OCI-LY7 (cell line): ENCODE data around the gene ADAM22. TPM values are rescaled to one million over a fixed set of nuclear protein-coding genes. Genes with fewer than 3 reads are reported as not detected.

Experiments used
- BruUV-seq: library from RNA; stranded (reverse); fragments of 400-500 nt; replicated peaks from 2 replicates; lab custom pipeline; 2021; lab: Mats Ljungman, UMichigan
- CTCF ChIA-PET: fragments of 300-600 bp; sonication (Branson Sonifier 250); formaldehyde crosslinking; loops from one replicate; lab custom pipeline; 2022; ENCODE audit warnings: antibody characterized with exemption; ENCODE audit not compliant: unreplicated experiment; lab: Charles Lee
- POLR2A ChIA-PET: fragments of 300-600 bp; sonication (Branson Sonifier 250); formaldehyde crosslinking; loops from one replicate; lab custom pipeline; 2022; ENCODE audit warnings: antibody characterized with exemption; lab: Charles Lee
- DNase-seq: peaks from one replicate; pipeline ENCODE4 v3.0.0-alpha.2; 2015; ENCODE audit warnings: low spot score
- H2AFZ ChIP-seq: fragments of 200-600 bp; sonication (generic), shearing (Covaris generic); 2 replicates; pipeline ENCODE4 v1.6.1; 2014; ENCODE audit warnings: mild to moderate bottlenecking, antibody characterized with exemption, low read length, moderate library complexity
- H3K27ac ChIP-seq: fragments of 200-600 bp; sonication (generic); 2 replicates; pipeline ENCODE4 v1.5.1; 2014; ENCODE audit warnings: mixed run types, low read depth, mild to moderate bottlenecking, moderate library complexity, low read length, inconsistent platforms; ENCODE audit not compliant: poor library complexity, severe bottlenecking
- H3K36me3 ChIP-seq: fragments of 200-600 bp; sonication (generic); 2 replicates; pipeline ENCODE4 v1.6.1; 2014; ENCODE audit warnings: mild to moderate bottlenecking, antibody characterized with exemption, low read length, moderate library complexity, mixed read lengths; ENCODE audit not compliant: insufficient read depth
- H3K4me1 ChIP-seq: fragments of 200-600 bp; sonication (generic); 2 replicates; pipeline ENCODE4 v1.5.1; 2014; ENCODE audit warnings: mild to moderate bottlenecking, low read length; ENCODE audit not compliant: insufficient read depth, poor library complexity, severe bottlenecking
- H3K4me2 ChIP-seq: fragments of 200-600 bp; sonication (generic); 2 replicates; pipeline ENCODE4 v1.6.1; 2014; ENCODE audit warnings: mild to moderate bottlenecking, low read length
- H3K4me3 ChIP-seq: fragments of 200-600 bp; sonication (generic); 2 replicates; pipeline ENCODE4 v1.5.1; 2014; ENCODE audit warnings: mild to moderate bottlenecking, low read depth, low read length; ENCODE audit not compliant: poor library complexity, severe bottlenecking
- H3K79me2 ChIP-seq: fragments of 200-600 bp; sonication (generic); 2 replicates; pipeline ENCODE4 v1.6.1; 2016; ENCODE audit warnings: low read depth, mild to moderate bottlenecking, low read length, moderate library complexity, mixed read lengths; ENCODE audit not compliant: insufficient read depth
- H3K9me2 ChIP-seq: fragments of 200-600 bp; sonication (generic); 2 replicates; pipeline ENCODE4 v1.6.1; 2016; ENCODE audit warnings: mild to moderate bottlenecking, low read length, mixed read lengths; ENCODE audit not compliant: insufficient read depth
- H3K9me3 ChIP-seq: fragments of 200-600 bp; sonication (generic); 2 replicates; pipeline ENCODE4 v1.6.1; 2014; ENCODE audit warnings: mild to moderate bottlenecking, mixed run types, low read length, mixed read lengths
- H4K20me1 ChIP-seq: fragments of 200-600 bp; sonication (generic); 2 replicates; pipeline ENCODE4 v1.6.1; 2014; ENCODE audit warnings: mild to moderate bottlenecking, antibody characterized with exemption, low read length, moderate library complexity, mixed read lengths; ENCODE audit not compliant: insufficient read depth
- EZH2phosphoT487 ChIP-seq: fragments of 200-600 bp; sonication (generic); IDR thresholded peaks from 2 replicates; pipeline ENCODE4 v1.6.1; 2018; ENCODE audit warnings: low read depth, borderline replicate concordance, mild to moderate bottlenecking, mixed run types, antibody characterized with exemption, low read length, moderate library complexity, mixed read lengths
- intact Hi-C: fragments of 100-400 bp; cut with micrococcal nuclease; formaldehyde crosslinking; loops from one replicate; pipeline ENCODE4 v1.10.0; 2022; ENCODE audit not compliant: unreplicated experiment
- total RNA-seq, 2 experiments: library from RNA; depleted of rRNA in 1 of 2; stranded (reverse); fragments of >200 nt in 1 of 2; shearing (Covaris generic) in 1 of 2; gene quantifications; 2 replicates each; pipeline ENCODE4 v1.2.3, GENCODE V29; 2014 to 2022
- TF ChIP-seq, protein P1 (sequence below): fragments of 200-600 bp; sonication (generic); conservative IDR thresholded peaks from 2 replicates; pipeline ENCODE4 v1.5.1; 2014; ENCODE audit warnings: mild to moderate bottlenecking, antibody characterized with exemption, low read length, moderate library complexity, mixed read lengths

The ADAM22 gene
- total RNA-seq, 2 experiments from 2014 or later, result 12.0 to 13.6 TPM

DNA sequence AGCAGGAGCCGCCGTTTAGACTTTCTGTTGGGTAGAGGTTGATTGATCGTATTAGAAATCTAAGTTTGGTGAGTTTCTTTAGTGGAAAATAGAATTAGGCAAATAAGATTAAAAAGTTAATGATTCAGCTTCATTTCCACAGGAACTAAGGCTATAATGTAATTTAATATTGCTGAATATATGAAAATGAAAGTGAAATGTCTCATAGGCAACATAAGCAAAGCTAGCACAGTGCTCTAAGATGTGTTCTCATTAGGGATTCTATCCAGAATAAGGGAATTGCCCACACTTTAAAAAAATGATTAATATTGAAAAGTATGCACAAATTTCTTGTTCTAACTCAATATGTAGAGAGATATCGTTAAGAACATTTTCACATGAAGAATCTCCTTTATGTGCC lies 238.8 kb downstream of the ADAM22 start:
- Histone ChIP-seq H3K9me2 (no peaks in the 10 kb centered on the region), H3K36me3 (no peaks in the 10 kb centered on the region), H3K79me2 (no peaks in the 10 kb centered on the region), H4K20me1 (no peaks in the 10 kb centered on the region), H2AFZ (no peak overlapping the region), H3K4me3 (no peak overlapping the region), H3K27ac (no peak overlapping the region), H3K4me2 (no peak overlapping the region), H3K4me1 (no peaks in the 10 kb centered on the region), H3K9me3 (no peaks in the 10 kb centered on the region)
- DNase-seq, result no peak
- BruUV-seq, result no TSS peak
- intact Hi-C loops, result no loop called here
- ChIA-PET POLR2A (interaction anchor here (0.6 to 0.7 kb wide), 2 partner anchors 534 to 667 kb away, joined by 3 to 4 read pairs; no protein-coding TSS in a partner anchor), CTCF (no interaction called here)
- TF ChIP-seq EZH2phosphoT487, result no peak
- TF ChIP-seq, protein P1, sequence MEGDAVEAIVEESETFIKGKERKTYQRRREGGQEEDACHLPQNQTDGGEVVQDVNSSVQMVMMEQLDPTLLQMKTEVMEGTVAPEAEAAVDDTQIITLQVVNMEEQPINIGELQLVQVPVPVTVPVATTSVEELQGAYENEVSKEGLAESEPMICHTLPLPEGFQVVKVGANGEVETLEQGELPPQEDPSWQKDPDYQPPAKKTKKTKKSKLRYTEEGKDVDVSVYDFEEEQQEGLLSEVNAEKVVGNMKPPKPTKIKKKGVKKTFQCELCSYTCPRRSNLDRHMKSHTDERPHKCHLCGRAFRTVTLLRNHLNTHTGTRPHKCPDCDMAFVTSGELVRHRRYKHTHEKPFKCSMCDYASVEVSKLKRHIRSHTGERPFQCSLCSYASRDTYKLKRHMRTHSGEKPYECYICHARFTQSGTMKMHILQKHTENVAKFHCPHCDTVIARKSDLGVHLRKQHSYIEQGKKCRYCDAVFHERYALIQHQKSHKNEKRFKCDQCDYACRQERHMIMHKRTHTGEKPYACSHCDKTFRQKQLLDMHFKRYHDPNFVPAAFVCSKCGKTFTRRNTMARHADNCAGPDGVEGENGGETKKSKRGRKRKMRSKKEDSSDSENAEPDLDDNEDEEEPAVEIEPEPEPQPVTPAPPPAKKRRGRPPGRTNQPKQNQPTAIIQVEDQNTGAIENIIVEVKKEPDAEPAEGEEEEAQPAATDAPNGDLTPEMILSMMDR, result no peak

GRCh38 chr7:88176190-88176589 lies 242.1 kb downstream of the ADAM22 start:
- no peaks in the 10 kb centered on the region for H4K20me1 ChIP-seq
- no peak overlapping the region for H3K4me3 ChIP-seq
- POLR2A ChIA-PET, result no interaction called here
- H2AFZ ChIP-seq, result no peak overlapping the region
- H3K9me3 ChIP-seq, result no peaks in the 10 kb centered on the region
- H3K36me3 ChIP-seq, result no peaks in the 10 kb centered on the region
- TF ChIP-seq EZH2phosphoT487, result no peak
- TF ChIP-seq, protein P1, result no peak
- DNase-seq, result no peak
- CTCF ChIA-PET, result no interaction called here
- no peak overlapping the region for H3K4me2 ChIP-seq
- no peaks in the 10 kb centered on the region for H3K79me2 ChIP-seq
- BruUV-seq, result no TSS peak
- intact Hi-C loops, result no loop called here
- H3K27ac ChIP-seq, result no peak overlapping the region
- H3K9me2 ChIP-seq, result no peaks in the 10 kb centered on the region
- no peaks in the 10 kb centered on the region for H3K4me1 ChIP-seq

DNA sequence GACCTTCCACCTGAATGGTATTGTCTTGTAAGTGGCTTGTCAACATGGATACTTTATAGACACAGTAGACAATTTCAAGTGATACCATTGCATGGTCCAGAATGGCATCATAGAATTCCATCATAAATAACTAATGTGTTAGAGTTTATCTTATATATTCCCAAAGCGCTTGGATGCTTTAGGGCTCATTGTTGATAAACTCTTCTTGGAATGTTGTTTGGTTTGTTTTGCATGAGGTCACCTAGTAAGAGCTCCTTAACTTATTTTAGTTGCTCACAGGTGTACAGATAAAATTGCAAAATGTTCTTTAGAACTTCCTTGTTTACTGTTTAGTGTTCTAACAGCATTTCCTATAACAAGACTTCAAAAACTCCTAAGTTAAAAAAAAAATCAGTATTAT lies 249.0 kb downstream of the ADAM22 start:
- no peak overlapping the region for H3K4me2 ChIP-seq
- no peak overlapping the region for H3K4me3 ChIP-seq
- H3K27ac ChIP-seq, result no peak overlapping the region
- no TSS peak for BruUV-seq
- no peaks in the 10 kb centered on the region for H3K79me2 ChIP-seq
- no peak for DNase-seq
- no peaks in the 10 kb centered on the region for H3K9me3 ChIP-seq
- CTCF ChIA-PET, result no interaction called here
- H2AFZ ChIP-seq, result no peak overlapping the region
- POLR2A ChIA-PET, result no interaction called here
- no peak for TF ChIP-seq EZH2phosphoT487
- TF ChIP-seq, protein P1, result no peak
- no peaks in the 10 kb centered on the region for H4K20me1 ChIP-seq
- intact Hi-C loops, result no loop called here
- H3K36me3 ChIP-seq, result no peaks in the 10 kb centered on the region
- no peaks in the 10 kb centered on the region for H3K9me2 ChIP-seq
- H3K4me1 ChIP-seq, result no peaks in the 10 kb centered on the region
